Activated naive CD8-positive, alpha-beta T cell treated with anti-CD3 and anti-CD28 coated beads, Interleukin-2, amount 50 U/mL, for 16 hours (primary cell): Measurements from ENCODE around the gene FXYD2.

Experiments
- DNase-seq: peaks from one replicate; pipeline ENCODE4 v3.0.0-alpha.2; 2020; ENCODE audit warnings: low read depth, low spot score

The FXYD2 gene

DNA sequence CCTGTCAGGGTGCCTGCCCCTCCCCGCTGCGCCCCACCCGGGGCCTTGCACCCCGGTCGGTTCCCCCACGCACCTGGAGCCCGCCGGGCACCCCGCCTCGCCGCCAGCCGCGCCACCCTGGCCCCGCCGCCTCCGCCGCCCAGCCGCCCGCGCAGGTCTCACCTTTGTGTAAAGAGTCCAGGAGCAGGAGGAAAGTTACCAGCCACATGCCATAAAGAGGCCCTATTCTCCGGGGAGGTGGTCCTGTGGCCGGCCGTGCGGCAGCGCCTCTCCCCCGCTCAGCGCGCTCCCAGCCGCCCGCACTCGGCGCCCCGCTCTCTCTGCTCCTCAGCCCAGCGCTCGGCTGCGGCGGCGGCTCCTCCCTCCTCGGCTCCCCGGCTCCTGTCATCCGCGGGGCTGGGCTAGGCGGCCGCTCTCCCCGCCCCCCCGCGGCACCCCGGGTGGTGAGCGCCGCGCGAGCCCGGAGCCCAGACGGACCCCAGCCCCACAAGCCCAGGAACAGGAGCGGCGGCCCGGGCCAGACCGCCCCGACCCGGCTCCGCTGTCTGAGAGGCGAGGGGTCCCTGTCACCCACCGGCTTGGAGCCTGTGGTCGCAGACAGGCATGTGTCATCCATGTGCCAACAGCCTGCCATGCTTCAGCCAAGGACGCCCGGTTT, 27.5 kb downstream of the FXYD2 start, which contains the start of gene DSCAML1:
Gene DSCAML1, minus strand, starts transcription at position 345 of the 658 bp plus-strand sequence. Its CDS starts 137 bp downstream, at position 208.
- no peak for DNase-seq

DNA sequence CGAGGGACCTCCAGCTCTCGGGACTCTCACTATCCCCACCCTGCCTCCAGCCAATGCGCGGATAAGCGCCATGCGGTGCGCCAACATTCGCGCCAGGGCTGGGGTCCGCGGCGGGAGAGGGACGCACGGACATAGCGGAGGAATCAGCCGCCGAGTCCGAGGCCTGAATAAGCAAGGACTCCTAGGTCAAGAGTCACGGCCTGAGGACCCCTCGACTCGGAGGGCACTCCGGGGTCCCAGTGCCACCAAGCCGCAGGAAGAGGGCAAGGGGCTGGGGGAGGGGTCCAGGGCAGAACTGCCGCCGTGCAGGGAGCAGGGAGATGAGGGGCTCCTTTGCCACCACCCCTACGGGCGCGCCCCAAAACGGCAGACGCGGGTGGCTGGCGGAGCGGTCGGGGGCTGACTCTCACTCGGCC, 28.1 kb downstream of the FXYD2 start:
- no peak for DNase-seq

DNA sequence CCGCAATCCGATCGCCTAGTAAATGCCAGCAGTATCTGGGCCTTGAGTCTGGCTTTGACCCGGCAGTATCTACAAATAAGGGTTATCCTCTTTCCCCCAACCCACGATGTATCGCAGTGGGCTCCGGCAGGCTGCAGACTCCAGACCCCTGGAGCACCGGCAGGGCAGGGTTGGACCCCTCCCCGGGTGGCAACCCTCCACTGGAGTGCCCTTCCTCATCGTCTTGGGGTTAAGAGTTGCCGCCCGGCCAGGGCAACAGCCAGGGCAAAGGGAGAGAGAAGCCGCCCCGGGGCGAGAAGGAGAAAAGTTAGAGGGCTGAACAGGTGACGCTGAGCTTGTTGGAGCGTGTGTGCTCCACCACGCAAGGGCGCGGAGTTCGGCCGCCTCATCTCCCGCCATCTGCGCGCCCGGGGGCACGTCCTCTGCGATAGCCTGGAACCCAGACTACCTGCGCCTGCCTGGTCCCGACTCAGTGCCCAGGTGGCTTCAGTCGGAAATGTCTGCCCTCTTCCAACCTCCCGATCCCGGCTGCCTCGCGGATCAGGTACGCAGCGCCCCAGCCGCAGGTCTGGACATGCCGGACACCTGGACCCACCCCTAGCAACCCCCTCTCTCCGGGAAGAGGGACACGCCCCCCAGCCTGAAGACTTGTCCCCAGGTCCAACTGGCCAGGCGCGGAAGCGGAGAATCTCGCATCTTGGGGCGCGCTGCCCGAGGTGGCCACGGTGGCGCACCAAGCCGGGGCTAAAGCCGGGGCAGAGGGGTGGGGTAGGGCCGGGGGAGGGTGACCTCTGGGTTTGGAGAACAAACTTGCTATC, 28.7 kb downstream of the FXYD2 start:
- DNase-seq: no peak

DNA sequence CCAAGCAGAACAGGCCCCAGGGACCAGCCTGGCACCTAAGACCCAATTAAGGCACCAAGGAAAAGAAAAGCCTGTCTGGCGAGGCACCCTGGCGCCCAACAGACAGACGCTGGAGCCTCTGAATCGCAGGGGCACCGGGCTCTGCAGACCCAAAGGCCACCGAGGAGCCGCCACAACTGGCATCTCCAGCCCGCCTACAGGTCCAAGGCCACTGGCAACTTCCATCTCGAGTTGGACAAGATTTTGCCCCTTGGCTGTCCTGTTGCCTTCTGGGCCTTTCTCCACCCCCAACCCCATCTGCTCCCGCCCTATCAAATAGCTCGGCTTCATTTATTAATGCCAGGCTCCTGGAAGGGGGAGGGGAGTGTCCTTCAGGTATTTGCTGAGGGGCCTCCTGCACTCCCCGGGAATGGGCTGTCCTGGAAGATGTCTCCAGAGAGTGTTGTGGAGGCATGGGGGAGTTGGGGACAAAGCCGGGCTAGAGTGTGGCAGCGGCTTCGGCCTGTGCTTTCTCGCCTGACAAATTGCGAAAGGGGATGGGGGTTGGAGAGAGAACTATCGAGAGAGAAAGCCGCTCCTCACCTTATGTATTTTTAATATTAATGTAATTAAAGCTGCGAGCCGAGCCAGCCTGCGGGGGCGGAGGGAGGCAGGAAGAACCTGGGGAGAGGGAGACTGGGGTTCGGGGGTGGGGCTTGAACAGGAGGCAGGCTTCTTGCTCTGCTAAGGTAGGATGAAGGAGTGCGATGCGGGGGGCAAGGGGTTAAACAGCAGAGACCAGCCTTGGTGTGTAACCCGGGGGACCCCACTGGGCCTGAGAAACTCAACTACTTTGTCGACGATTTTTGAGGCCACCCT, 29.5 kb downstream of the FXYD2 start:
- DNase-seq: no peak

DNA sequence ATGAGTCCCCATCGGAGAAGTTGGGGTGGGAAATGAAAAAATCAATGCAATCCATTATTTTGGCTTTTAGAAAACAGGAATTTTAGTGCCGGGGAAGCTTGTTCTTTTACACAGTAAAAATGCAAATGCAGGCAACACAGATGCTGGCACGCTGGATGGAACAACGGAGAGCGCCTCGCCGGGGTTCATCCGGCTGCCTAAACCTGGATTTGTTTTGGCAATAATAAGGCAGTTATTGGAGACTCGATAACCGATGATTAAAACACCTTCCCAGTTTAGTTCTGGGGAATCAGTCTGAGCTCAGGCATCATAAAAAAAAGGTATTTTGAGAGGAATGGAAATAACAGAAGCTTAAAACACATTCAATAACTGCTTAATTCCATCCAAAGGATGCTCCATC, 30.4 kb downstream of the FXYD2 start:
- DNase-seq: no peak

DNA sequence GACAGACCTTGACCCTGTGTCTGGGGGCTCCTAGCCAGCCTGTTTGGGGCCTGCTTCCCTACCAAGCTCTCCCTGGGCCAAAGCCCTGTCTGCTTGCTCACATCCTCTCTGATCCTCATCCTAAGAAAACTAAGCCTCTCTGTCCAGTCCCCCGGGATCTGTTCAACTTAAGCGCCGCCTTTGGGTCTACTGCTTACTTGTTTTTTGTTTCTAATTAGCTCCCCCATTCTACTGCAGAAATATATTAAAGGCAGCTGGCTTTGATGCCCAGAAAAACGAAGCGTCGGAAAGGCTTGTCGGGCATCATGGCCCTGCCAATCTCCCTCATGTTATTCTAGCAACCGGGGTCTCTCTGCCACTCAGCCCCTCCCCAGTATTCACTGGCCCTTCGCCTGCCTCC, 31.0 kb downstream of the FXYD2 start:
- DNase-seq: no peak

DNA sequence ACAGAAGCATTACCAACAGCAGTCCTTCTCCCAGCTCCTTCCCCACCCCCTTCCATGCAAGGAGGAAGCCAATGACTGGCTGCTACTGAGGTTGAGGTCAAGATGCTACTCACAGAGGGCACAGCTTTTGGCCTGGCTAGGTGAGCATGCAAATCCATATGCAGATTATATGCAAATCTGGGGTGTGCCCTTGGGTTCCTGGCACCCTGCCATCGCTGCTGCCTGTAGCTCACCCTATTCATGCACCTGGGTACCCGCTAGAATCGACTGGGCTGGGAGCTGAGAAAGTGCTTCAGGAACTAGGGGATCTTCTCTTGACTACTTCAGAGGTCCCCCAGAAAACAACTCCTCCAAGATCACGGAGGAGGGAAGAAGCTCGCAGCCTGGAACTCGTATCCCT, 31.6 kb downstream of the FXYD2 start:
- no peak for DNase-seq

DNA sequence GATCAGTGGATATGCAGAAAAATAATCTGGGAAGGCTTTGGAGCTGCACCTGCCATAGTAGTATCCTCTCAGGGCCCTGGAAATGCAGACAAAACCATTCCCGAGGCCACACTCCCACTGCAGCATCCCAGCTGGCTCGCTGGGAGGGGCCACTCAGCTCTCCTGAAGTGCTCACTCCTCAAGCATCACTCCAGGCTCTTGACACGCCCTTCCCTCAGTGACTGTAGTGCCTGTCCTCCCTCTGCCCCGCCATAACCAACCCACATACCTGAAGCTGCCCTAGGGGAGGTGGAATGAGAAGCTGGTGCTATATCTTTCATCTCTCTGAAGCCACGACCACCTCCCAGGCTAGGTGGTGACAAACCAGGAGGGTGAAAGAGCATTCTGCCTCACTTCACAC, 32.3 kb downstream of the FXYD2 start:
- DNase-seq: no peak

DNA sequence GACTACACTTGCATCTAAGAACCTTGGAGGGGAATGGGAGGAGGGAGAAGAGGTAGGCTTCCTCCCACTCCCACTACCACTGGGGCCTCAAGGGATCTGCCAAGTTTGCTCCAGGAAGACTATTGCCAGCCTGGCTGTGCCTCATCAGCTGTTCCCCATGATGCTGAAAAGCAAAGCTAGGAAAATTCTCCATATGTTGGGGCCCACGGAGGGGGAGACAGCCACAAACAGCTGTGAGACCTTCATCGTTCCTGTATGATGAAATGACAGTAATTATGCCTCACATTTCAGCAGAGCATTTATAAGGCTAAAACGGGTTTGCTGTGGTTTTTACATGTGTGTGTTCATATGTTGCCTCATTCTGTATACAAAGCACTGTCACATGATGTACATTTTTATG, 34.3 kb downstream of the FXYD2 start:
- DNase-seq: no peak

DNA sequence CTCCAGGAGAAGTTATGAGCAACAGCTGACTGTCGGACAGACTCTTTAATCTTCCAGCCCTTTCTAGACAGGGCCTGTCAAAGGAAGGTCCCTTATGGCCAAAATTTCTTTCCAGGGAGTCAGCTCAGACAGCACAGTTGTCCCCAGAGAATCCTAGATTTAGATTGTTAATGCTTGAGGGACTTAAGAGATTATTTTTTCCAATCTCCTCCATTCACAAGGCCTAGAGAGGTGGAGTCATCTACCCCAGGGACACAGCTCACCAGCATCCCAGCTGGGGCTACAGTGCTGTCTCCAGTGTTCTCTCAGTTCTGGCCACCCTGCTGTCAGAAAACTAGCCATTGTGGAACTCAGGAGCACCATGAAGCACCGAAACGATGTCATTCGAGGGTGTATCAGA, 35.3 kb downstream of the FXYD2 start:
- no peak for DNase-seq

DNA sequence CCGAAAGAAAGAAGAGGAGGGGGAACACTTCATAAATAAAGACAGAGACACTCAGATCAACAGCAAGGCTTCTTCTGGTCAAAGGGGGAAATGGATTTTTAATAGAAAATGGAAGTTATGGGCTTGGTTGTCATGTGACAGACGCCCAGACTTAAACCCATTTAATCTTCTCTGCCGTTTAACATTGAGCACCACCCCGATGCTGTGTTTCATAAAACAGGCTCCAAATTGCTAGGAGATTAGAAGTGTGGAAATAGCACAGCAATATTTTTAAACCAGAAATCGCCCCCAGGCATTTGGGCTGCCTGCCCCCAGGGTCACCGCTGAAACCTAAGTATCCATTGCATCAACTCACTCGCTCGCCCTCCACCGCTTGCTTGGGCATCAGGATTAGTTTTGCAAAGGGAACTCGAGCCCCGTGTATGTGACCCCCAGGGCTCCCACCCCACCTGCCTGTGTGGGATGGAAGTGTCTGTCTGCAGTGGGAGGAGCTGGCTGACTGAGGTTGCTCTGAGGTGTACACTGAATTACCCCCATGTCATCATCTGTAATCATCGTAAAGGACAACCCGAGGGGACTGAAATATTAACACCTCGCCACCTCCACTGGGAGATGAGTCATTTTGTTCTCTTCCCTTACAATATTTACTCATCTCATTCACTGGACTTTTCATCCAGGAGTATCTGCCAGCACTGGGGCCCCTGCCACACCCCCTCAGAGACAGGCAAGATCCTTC, 38.2 kb downstream of the FXYD2 start:
- DNase-seq: no peak

DNA sequence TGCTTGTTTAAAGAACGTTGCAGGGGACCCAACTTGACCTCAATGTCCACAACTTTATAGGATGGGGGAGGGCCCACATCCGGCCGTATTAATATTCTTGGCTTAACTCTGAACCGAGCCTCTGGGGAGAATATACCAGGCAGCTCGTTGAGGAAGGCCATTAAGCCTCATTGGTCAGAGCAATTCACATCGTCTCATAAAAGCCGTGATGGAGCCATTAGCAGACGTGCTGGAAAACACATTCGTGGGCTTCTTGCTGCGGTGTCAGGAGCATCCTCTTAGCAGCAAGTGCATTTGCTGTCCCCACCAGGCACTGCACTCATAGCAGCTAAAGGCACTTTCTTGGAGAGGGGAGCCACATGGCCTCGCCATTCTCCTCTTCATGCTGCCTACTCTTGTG, 42.4 kb downstream of the FXYD2 start:
- DNase-seq: no peak

DNA sequence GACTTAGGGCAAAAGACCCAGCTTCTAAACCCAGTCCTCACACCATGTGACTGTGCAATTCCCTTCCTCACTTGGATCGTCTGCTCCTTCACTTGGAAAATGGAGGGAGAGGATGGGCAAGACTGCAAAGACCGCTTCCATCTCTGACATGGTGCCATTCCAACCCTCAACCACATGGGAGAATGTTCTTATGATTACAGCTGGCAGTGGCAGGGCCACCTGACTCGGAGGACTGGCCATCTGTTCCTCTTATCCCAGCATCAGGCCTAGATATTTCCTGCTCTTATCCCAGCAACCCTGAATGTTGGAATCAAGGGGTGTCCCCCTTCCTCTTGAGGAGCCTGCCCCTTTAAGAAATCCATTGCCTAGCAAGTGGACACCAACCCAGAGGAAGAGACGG, 42.9 kb downstream of the FXYD2 start:
- DNase-seq: no peak

DNA sequence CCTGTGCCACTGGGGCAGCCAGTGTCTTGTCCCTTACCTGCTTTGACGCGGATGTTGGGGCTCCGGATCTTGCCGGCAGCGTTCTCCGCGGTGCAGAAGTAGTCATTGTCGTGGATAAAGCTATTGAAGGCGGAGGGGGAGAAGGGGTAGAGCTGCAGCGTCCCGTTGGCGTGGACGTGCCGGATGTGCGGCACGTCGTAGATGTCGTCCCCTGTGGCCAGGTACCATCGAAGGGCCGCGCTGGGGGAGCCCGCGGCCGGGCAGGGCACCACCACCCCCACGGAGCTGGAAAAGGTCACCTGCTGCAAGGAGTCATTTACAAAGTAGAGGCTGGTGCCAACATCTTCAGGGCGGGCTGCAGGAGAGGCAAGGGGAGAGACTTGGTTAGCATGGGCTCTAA, 44.1 kb downstream of the FXYD2 start:
- no peak for DNase-seq

DNA sequence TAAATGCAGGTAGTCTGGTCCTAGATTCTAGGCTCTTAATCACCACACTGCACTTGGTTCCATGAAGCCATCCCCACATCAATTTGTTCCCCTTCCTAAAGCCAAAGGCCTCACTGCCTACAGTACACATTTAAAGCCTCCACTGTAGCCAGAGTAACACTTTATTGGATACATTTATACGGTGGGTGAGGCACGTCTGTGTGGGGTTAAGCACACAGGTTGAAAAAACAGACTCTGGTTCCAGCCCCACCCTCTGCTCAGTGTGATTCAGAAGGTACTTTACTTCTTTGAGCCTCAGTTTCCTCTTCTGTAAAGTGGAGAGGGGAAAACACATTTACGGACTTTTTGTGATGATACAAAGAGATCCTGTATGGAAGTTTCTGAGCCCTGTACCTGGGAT, 50.0 kb downstream of the FXYD2 start:
- DNase-seq: no peak

DNA sequence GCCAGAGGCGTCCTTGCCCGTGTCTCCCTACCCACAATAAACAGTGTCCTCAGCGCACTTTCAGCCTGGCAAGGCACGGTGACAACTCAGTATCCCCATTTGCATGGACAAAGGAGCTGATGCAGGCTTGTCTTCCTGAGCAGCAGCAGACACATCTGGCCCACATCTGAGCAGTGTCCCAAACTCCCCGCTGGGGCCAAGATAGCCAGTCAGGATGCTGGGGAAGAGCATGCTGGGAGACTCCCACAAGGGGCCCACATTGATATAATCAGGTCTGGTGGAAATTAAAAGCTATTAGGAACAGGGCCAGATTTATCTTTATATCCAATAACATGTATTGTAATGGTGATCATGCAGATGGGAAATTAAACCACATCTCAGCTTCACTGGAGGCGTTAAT, 52.2 kb downstream of the FXYD2 start:
- no peak for DNase-seq

DNA sequence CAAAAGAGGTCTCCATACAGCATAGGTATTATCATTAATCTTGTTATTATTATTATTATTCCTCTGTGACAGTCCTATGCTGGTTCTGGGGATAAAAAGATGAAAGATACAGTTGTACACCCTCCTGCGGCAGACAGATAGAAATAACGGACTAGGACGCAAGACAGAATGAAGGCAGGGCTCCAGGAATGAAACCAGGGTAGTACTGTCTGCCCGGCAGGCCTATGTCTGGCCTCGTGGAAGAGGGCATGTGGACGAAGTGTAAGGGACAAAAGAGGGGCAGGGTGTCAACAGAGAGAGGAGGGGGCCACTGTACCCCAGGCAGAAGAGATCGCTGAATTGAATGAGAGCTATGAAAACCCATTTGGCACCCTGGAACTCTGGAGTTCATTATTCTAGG, 52.7 kb downstream of the FXYD2 start:
- DNase-seq: no peak

DNA sequence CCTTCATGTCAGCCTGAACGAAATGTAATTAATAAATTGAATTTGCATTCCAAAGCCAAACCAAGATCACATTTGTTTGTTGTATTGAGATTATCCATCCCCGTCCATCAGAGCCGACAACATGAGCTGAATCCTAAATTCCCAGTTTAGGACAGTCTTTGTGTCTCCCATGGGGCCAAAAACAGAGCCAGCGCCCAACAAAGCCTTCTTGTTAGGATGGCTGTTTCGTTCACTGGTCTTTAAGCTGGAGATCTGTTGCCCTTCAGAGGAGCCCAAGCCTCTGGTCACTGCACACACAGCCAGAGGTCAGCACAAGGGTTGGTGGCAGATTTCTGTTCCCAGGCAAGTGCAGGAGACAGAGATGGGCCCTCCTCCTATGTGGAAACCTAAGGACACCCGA, 53.3 kb downstream of the FXYD2 start:
- DNase-seq: no peak

DNA sequence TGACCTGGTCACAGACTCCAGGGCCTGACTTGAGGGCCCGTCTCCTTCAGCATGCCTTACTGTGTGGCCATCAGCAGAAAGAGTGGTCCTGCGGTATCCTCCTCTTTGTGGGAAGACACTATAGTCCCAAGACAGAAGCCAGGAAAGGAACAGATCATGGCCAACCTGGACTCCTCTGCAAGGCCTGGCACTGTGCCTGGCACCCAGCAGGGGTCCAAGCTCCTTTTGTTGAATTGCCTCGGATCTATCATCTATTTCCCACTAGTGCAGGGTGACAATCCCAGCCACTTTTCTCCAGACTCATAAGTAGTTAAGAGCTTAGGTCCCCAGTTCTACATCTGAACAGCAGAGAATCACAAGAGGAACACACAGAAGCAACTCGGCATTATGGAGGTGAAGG, 54.5 kb downstream of the FXYD2 start:
- DNase-seq: no peak
